GM21529 (cell line): ENCODE data around the gene DDX24.

Source experiments
- ATAC-seq: cut with Tn5 transposase; IDR thresholded peaks from one replicate; pipeline ENCODE4 v1.9.1; 2021; ENCODE audit not compliant: unreplicated experiment

DDX24 gene

GRCh38 chr14:94036313-94037167, 44.5 kb downstream of the DDX24 start:
- ATAC-seq, result peak; percentile 96

GRCh38 chr14:94034886-94035285, 46.1 kb downstream of the DDX24 start:
- no peak for ATAC-seq

GRCh38 chr14:94031883-94032279, 49.1 kb downstream of the DDX24 start:
- ATAC-seq, result no peak

DNA sequence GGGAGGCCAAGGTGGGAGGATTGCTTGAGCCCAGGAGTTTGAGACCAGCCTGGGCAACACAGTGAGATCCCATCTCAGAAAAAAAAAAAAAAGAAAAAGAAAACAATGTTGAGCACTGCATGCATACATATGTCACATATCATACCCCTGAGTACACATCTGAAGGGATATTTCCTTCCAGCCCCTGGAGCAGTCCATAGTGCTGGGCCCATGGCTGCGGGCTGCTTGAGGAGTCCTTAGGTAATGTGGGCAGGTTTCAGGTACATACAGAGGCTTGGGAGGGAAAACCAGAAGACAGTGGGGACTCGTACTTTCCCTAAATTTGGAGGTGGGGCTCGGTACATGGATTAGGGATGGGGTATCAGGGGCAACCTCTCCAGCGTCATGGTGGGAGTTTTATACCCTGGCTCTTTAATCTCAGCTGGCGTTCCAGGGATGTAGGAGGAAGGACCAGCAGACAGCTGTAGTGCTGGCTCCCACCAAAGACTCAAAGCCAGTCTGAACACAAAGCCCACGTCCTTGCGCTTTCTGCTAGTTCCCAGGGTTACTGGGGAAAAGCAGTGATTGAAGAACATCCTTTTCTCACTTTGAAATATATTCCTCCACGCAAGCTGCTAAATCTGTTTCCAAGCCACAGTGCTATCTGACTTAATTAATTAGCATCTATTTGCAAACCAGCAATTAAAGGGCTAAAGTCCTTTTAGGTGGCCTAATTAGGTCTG, 49.7 kb downstream of the DDX24 start:
- no peak for ATAC-seq

DNA sequence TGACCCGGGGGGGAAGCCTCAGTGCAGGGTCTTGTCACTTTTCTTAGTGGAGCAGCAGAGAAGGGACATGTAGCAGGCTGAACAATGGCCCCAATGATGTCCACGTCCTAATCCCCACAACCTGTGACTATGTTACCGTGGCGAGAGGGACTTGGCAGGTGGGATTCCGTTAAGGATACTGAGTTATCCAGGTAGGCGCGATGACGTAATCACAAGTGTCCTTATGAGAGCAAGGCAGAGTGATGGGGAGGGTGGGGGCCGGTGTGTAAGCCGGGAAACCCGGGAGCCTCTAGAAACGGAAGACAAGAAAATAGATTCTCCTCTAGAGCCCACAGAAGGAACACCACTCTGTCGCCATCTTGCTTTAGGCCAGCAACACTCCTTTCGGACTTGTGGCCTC, 50.4 kb downstream of the DDX24 start:
- no peak for ATAC-seq

GRCh38 chr14:94029671-94030203, 51.3 kb downstream of the DDX24 start:
- no peak for ATAC-seq

DNA sequence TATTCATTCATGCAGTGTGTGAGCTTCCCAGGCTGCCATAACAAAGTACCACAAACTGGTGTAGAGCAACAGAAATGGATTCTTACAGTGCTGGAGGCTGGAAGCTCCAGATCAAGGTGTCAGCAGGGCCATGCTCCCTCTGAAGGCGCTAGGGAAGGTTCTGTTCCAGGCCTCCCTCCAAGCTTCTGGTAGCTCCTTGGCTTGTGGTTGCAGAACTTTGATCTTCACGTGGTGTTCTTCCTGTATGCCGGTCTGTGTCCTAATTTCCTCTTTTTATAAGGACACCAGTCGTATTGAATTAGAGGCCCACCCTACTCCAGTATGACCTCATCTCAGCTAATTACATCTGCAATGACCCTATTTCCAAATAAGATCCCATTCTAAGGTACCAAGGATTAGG, 51.7 kb downstream of the DDX24 start:
- no peak for ATAC-seq

- no peak for ATAC-seq
These were observed 52.6 kb downstream of the DDX24 start for GRCh38 chr14:94028450-94028826.

DNA sequence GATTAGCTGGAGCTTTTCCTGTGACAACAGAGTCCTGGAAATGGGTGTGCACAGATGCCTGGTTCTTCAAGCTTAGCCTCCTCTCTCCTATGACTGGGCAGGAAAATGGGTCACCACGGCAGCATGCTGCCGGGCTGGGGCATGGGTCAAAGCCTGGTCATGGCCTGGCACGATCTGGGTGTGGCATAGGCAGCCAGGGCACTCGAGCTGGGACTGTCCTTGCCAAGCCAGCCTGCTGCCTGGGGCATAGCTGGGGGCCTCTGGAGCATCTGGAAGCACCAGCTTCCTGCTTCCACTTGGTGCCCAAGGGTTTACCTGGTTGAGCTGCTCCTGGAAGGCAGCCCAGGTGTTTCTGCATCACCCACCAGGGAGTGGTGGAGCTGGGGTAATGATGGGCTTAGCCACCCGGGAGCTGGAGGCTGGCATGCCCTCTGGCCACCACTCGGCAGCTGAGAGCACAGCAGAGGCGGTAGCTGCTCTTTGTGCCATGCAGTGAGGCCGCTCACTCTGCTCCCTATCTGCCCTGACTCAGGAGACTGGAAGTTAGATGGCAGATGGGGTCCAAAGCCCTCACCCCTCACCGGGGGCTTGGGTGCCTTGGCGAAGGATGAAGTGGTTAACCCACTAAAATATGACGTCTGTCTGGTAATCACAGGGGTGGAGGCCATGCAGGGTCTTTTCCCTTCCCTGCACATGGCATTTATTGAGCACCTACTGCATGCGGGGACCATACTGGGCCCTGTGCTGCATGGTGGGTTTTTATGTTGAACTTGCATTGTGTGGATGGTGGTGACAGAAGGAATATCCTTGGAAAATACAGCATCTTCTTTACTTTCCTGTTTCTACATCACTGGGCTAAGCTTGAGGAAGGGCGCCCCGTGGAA, 53.2 kb downstream of the DDX24 start:
- no peak for ATAC-seq

- ATAC-seq, result no peak
These were observed 54.0 kb downstream of the DDX24 start for GRCh38 chr14:94026889-94027469.

- peak; percentile 100 for ATAC-seq
These were observed 54.7 kb downstream of the DDX24 start, which contains the start of gene OTUB2 for GRCh38 chr14:94026173-94026888. OTUB2 (plus strand) TSS chr14:94026340; CDS start chr14:94026538, 198 bp downstream.

DNA sequence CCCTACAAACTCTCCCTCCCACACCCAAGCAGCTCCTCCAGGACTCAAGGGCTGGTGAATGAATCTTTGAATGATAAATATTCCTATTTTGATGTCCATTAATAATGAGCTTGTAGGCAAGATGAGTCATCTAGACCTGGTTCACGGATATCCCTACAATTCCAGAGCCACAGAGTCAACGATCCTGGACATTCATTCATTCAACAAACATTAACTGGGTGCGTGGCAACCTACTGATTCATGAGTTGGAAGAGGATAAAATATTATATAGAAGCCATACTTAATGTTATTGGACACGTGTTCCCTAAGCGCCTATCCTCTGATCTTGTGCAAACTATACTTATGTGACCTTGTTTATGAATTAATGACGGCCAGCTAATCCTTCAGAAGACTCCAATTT, 55.3 kb downstream of the DDX24 start:
- no peak for ATAC-seq

GRCh38 chr14:94024549-94024948, 56.5 kb downstream of the DDX24 start:
- no peak for ATAC-seq

DNA sequence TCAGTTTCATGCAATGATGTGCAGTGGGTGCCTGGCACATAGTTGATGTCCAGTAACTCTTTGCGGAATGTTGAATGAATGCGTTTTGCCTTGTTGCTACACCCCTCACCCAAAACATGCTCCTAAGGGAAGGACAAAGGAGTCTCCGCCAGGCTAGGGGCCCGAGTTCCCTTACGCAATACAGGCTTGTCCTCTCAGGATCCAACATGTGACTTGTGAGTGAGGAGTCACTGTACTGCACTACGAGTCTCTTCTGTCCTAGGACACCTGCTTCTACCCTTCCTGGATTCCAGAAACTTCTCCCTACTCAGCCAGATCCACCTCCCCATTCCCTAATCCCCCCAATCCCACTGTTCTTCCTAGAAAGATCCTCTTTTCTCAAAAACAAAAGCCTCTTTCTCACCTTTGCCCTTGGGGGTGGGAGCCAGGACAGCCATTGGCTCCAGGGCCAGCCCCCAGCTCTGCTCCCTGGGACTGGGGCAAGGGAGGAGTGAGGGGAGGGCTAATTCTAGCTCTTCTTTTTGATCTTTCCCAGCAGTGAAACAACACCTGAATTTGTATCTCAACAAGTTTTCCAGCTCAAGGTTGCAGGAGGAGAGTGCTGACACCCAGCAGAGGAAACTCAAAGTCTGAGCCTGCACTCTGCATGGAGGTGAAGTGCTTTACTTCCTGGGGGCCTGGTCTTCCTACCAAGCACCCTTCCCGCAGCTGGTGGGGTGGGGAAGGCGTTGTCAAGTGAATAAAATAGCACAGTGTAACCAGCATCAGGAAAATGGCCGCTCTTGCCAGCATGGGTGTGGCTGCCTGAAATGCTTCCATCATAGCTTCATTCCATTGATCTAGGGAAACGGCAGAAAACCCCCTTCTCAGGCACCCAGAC, 58.2 kb downstream of the DDX24 start:
- no peak for ATAC-seq

DNA sequence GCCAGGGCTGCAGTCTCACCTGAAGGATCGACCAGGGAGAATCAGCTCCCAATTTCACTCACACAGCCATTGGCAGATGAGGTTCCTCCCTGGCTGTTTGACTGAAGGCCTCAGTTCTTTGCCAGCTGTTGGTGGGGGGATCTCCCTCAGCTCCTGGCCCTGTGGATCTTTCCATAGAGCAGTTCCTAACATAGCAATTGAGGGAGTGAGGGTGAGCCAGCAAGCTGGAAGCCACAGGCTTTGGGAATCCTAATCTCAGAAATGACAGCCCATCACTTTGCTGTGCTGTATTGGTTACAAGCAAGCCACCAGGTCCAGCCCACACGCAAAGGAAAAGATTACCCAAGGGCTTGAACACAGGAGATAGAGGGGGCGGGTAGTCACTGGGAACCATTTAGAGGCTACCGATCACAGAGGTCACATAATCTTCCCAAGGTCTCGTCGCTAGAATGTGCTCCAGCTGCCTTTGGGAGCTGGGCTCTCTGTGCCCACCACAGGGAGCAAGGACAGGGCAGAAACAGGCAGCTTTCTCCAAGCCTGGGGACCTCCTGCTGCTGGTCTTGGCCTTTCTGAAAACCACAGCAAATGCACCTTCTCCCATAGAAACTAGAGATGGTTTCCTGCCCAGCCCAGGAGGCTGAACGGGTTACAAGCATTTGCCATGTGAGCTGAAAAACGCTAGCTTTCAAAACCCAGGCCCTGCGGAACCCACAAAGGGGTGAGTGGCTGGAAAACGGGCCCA, 59.4 kb downstream of the DDX24 start:
- no peak for ATAC-seq

DNA sequence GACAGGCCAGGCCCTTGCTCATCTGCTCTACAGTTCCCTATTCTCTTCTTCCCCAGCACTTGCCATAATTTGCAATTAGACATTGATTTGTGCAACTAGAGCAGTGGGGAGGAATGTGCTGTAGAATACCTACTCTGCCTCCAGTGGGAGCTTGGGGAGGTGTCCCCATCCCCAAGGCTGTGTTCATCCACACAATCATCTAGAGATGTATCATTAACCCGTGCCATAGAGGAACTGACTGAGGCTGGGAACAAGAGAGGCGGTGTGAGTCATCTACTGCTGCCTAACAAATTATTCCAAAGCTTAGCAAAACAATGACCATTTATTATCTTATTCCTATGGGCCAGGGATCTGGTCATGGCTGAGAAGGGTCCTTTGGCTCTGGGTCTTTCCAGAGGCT, 60.0 kb downstream of the DDX24 start:
- ATAC-seq, result no peak

DNA sequence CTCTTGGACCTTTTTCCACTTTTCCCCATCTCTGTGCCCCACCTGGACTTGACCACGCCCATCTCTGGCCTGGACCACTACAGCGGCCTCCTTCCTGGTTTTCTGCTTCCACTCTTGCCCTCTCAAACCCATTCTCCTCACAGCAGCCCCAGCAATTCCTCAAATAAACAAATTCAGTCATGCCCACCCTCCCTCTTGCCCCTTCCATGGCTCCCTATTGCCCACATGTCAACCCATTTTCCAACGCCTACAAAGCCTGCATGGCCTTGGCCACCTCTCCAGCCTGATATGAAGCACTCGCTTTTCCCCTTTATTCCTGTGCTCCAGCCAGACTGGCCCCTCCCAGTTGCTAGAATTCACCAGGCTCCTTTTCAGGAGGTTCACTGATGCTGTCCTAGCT, 60.7 kb downstream of the DDX24 start:
- no peak for ATAC-seq

DNA sequence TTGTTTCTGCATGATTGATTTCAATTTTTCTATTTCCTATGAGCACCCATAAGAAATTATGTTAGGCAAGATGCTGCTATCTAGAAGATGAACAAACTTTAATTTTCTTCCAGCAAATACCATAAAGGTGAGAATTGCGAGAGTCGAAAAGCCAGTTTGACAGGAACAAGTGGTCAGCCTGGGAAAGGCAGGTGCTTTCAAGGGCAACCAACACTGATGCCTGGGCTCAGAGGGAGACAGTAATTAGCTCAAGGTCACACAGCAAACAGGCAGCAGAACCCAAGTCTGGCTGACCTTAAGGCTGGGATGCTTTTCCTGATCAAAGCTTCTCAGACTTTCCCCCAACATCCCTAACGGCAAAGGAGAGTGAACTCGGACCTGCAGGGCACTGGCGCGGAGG, 61.7 kb downstream of the DDX24 start:
- ATAC-seq, result no peak
